Endodermal cell (in vitro differentiated cells): Measurements from ENCODE around the gene MPDZ. TPM values are rescaled to one million over a fixed set of nuclear protein-coding genes. Genes with fewer than 3 reads are reported as not detected.

Source experiments
- DNase-seq: peaks from one replicate; pipeline ENCODE4 v3.0.0-alpha.2; 2017
- H3K27ac ChIP-seq: 2 replicates; pipeline ENCODE4 v1.5.1; 2013; ENCODE audit warnings: mild to moderate bottlenecking, low read depth, low read length, moderate library complexity
- H3K27me3 ChIP-seq: 2 replicates; pipeline ENCODE4 v1.6.1; 2013; ENCODE audit warnings: mild to moderate bottlenecking, low read length, moderate library complexity; ENCODE audit not compliant: insufficient read depth, control insufficient read depth, poor library complexity, severe bottlenecking
- H3K36me3 ChIP-seq: 2 replicates; pipeline ENCODE4 v1.7.0; 2013; ENCODE audit warnings: mild to moderate bottlenecking, low read length, moderate library complexity; ENCODE audit not compliant: control insufficient read depth, insufficient read depth
- H3K4me1 ChIP-seq: one replicate; pipeline ENCODE4 v1.7.0; 2013; ENCODE audit warnings: low read length; ENCODE audit not compliant: control insufficient read depth, insufficient read depth
- H3K4me3 ChIP-seq: 2 replicates; pipeline ENCODE4 v1.5.1; 2013; ENCODE audit warnings: mild to moderate bottlenecking, low read length, moderate library complexity
- H3K9ac ChIP-seq: 2 replicates; pipeline ENCODE4 v1.6.1; 2013; ENCODE audit warnings: mild to moderate bottlenecking, low read length, moderate library complexity; ENCODE audit not compliant: poor library complexity, severe bottlenecking; ENCODE audit errors: extremely low read depth
- H3K9me3 ChIP-seq: 2 replicates; pipeline ENCODE4 v1.6.1; 2013; ENCODE audit warnings: mild to moderate bottlenecking, low read length, moderate library complexity; ENCODE audit not compliant: control insufficient read depth
- H3K27ac Mint-ChIP-seq: 2 replicates; pipeline ENCODE4 v1.8.0; 2020; ENCODE audit warnings: mixed read lengths
- H3K27me3 Mint-ChIP-seq: 2 replicates; pipeline ENCODE4 v1.8.0; 2021; ENCODE audit warnings: mild to moderate bottlenecking, mixed read lengths; ENCODE audit not compliant: insufficient read depth
- H3K36me3 Mint-ChIP-seq: 2 replicates; pipeline ENCODE4 v1.8.0; 2020; ENCODE audit warnings: low read depth, mixed read lengths
- H3K4me1 Mint-ChIP-seq: 2 replicates; pipeline ENCODE4 v1.8.0; 2020; ENCODE audit warnings: mixed read lengths
- H3K4me3 Mint-ChIP-seq: 2 replicates; pipeline ENCODE4 v1.8.0; 2020; ENCODE audit warnings: mild to moderate bottlenecking, moderate library complexity, mixed read lengths
- H3K9me3 Mint-ChIP-seq: 2 replicates; pipeline ENCODE4 v1.8.0; 2020; ENCODE audit warnings: mild to moderate bottlenecking, mixed read lengths
- WGBS, 2 experiments: methylation state at CpG; one replicate each; pipeline versions ENCODE4 v1.1.5 to v1.1.7; 2013; ENCODE audit warnings: missing lambda C conversion rate in 2 of 2, mixed read lengths in 1 of 2; ENCODE audit not compliant: insufficient coverage in 1 of 2, insufficient read length in 1 of 2; 5-methylcytosine and 5-hydroxymethylcytosine counted together
- total RNA-seq, 2 donors: library from RNA; stranded (reverse); fragmentation: NEBNext Ultra II Directional in 1 of 2; extraction: Animal tissue kit (Norgen Biotek cat#: 25700) in 1 of 2; gene quantifications; 2 replicates in 1 of 2; 3 replicates in 1 of 2; pipeline ENCODE4 v1.2.1, GENCODE V29; 2021
- TF ChIP-seq, protein P1 (sequence below): fragments of 200-600 bp; sonication (generic); conservative IDR thresholded peaks from 2 replicates; pipeline ENCODE4 v1.5.0; 2021; ENCODE audit warnings: antibody characterized with exemption, mild to moderate bottlenecking

The MPDZ gene
- total RNA-seq, 2 donors from 2014 or later: 38.0 to 44.0 TPM

GRCh38 chr9:13295556-13295955 is 16.1 kb upstream of the MPDZ start:
- H3K27me3 Mint-ChIP-seq: no peaks in the 10 kb centered on the region
- H3K4me1 Mint-ChIP-seq: no peaks in the 10 kb centered on the region
- no peak for DNase-seq
- H3K4me3 Mint-ChIP-seq: no peak overlapping the region
- WGBS, 2 experiments: 90 to 100% methylated on average over 1 of the region's 1 CpG
- no peaks in the 10 kb centered on the region for H3K36me3 ChIP-seq
- no peaks in the 10 kb centered on the region for H3K4me1 ChIP-seq
- no peak overlapping the region for H3K27ac ChIP-seq
- H3K4me3 ChIP-seq: no peak overlapping the region
- H3K27me3 ChIP-seq: no peaks in the 10 kb centered on the region
- TF ChIP-seq, protein P1, sequence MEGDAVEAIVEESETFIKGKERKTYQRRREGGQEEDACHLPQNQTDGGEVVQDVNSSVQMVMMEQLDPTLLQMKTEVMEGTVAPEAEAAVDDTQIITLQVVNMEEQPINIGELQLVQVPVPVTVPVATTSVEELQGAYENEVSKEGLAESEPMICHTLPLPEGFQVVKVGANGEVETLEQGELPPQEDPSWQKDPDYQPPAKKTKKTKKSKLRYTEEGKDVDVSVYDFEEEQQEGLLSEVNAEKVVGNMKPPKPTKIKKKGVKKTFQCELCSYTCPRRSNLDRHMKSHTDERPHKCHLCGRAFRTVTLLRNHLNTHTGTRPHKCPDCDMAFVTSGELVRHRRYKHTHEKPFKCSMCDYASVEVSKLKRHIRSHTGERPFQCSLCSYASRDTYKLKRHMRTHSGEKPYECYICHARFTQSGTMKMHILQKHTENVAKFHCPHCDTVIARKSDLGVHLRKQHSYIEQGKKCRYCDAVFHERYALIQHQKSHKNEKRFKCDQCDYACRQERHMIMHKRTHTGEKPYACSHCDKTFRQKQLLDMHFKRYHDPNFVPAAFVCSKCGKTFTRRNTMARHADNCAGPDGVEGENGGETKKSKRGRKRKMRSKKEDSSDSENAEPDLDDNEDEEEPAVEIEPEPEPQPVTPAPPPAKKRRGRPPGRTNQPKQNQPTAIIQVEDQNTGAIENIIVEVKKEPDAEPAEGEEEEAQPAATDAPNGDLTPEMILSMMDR: no peak
- peaks cover 3% of the 10 kb centered on the region for H3K9me3 ChIP-seq
- H3K9me3 Mint-ChIP-seq: peaks cover 18% of the 10 kb centered on the region
- H3K36me3 Mint-ChIP-seq: no peaks in the 10 kb centered on the region
- no peak overlapping the region for H3K27ac Mint-ChIP-seq
- H3K9ac ChIP-seq: no peak overlapping the region

- DNase-seq: no peak
- Histone ChIP-seq H3K9me3 (peaks cover 3% of the 10 kb centered on the region), H3K4me1 (no peaks in the 10 kb centered on the region), H3K9ac (no peak overlapping the region), H3K27me3 (no peaks in the 10 kb centered on the region), H3K4me3 (no peak overlapping the region), H3K27ac (no peak overlapping the region), H3K36me3 (no peaks in the 10 kb centered on the region)
- 85 to 100% methylated on average over 2 of the region's 2 CpGs for WGBS, 2 experiments
- Mint-ChIP-seq H3K36me3 (no peaks in the 10 kb centered on the region), H3K27me3 (no peaks in the 10 kb centered on the region), H3K9me3 (peaks cover 17% of the 10 kb centered on the region), H3K4me3 (no peak overlapping the region), H3K27ac (no peak overlapping the region), H3K4me1 (no peaks in the 10 kb centered on the region)
- TF ChIP-seq, protein P1: no peak
Observed at GRCh38 chr9:13292782-13293181, 13.3 kb upstream of the MPDZ start.

DNA sequence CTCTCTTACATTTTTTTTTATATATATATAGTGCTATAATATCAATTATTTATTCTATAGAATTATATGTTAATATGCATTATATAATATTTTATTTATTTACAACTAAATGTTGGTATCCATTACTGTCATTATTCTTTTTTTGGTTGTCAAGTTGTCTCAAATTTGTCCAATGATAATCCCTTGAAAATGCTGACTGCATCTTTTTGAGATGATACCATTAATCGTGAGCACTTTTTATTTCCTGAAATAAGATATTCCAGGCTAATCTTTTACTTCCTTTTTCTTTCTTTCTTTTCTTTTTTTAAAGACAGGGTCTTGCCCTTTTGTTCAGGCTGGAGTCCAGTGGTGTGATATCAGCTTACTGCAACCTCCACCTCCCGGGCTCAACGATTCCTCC is 12.7 kb upstream of the MPDZ start:
- no peaks in the 10 kb centered on the region for H3K27me3 ChIP-seq
- DNase-seq: no peak
- no peak overlapping the region for H3K9ac ChIP-seq
- Mint-ChIP-seq H3K36me3 (no peaks in the 10 kb centered on the region), H3K27me3 (no peaks in the 10 kb centered on the region), H3K9me3 (peaks cover 13% of the 10 kb centered on the region), H3K4me1 (no peaks in the 10 kb centered on the region), H3K27ac (no peak overlapping the region), H3K4me3 (no peak overlapping the region)
- no peak overlapping the region for H3K27ac ChIP-seq
- no peaks in the 10 kb centered on the region for H3K4me1 ChIP-seq
- TF ChIP-seq, protein P1: no peak
- H3K9me3 ChIP-seq: peaks cover 3% of the 10 kb centered on the region
- 81 to 82% methylated on average over 3 of the region's 3 CpGs for WGBS, 2 experiments
- H3K36me3 ChIP-seq: no peaks in the 10 kb centered on the region
- H3K4me3 ChIP-seq: no peak overlapping the region
